ENCODE results near the gene LANCL3. TPM values are rescaled to one million over a fixed set of nuclear protein-coding genes. Genes with fewer than 3 reads are reported as not detected.

LANCL3 gene
- total and polyA plus RNA-seq, 8 donors, result 0.30 to 5.3 (median 1.3) TPM

DNA sequence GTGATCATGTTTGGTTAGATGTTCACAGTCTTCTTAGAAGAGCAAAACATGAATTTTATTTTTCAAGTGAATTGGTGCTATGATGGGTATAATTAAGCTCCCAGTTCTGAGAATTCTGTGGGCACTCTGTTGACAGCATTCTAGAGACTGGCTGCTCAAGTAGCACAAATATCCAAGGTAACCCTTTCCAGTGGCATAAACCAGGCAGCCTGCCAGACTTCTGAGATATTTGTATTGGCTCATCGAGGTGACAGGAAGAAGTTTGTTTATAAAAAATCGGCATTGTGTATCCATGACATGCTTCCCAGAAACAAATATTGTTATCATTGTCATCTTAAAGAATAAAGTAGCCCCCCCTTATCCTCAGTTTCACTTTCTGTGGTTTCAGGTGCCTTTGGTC lies 28.3 kb downstream of the LANCL3 start:
- 9 to 50% (median 20%) methylated on average over 2 of the region's 2 CpGs for WGBS, 5 donors
- TF ChIP-seq, protein P1, sequence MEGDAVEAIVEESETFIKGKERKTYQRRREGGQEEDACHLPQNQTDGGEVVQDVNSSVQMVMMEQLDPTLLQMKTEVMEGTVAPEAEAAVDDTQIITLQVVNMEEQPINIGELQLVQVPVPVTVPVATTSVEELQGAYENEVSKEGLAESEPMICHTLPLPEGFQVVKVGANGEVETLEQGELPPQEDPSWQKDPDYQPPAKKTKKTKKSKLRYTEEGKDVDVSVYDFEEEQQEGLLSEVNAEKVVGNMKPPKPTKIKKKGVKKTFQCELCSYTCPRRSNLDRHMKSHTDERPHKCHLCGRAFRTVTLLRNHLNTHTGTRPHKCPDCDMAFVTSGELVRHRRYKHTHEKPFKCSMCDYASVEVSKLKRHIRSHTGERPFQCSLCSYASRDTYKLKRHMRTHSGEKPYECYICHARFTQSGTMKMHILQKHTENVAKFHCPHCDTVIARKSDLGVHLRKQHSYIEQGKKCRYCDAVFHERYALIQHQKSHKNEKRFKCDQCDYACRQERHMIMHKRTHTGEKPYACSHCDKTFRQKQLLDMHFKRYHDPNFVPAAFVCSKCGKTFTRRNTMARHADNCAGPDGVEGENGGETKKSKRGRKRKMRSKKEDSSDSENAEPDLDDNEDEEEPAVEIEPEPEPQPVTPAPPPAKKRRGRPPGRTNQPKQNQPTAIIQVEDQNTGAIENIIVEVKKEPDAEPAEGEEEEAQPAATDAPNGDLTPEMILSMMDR (IDR thresholded peaks at IDR 0.05), result no peak
- TF ChIP-seq POLR2A (IDR thresholded peaks at IDR 0.05) (no peak), EP300 (IDR thresholded peaks at IDR 0.05) (no peak), POLR2AphosphoS5 (IDR thresholded peaks at IDR 0.05) (no peak)
- H3K36me3 ChIP-seq, result no peaks in the 10 kb centered on the region
- H3K4me3 ChIP-seq, result no peak overlapping the region
- H3K27me3 ChIP-seq, result peaks cover 0 to 3% (median 0%) of the 10 kb centered on the region in 3 donors
- intact Hi-C loops (cut with DNase I; ENCODE audit: low total_unique reads), result no loop called here
- peak; percentile 12 to 49 for DNase-seq
- peaks cover 0 to 5% (median 0%) of the 10 kb centered on the region in 4 donors for H3K4me1 ChIP-seq
- H3K27ac ChIP-seq, result no peak overlapping the region
- H3K9me3 ChIP-seq, result no peaks in the 10 kb centered on the region

DNA sequence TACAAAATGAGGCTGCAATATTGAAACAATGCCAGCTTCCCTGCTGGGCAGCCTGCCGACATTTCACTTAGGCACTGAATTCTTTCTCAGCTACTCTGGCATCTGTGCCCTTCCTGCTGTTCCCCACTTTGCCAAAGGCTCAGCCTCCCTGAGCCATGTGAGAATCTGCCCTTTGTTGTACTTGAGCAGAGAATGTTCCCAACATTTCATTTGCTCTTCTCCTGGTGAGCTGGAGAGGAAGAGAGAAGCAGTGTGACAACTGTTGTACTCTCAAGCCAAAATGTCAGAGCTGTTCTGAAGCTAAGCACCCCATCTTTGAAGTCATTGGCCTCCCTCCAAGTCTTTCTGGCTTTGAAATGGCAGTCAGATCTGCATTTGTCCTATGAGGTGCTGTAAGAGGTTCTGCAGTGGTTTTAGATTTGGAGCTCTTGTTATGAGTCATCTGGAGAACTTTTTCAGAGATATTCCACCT lies 32.5 kb downstream of the LANCL3 start:
- H3K36me3 ChIP-seq, result no peaks in the 10 kb centered on the region
- H3K27me3 ChIP-seq, result peaks cover 0 to 3% (median 0%) of the 10 kb centered on the region in 3 donors
- intact Hi-C loops (cut with DNase I; ENCODE audit: low total_unique reads), result no loop called here
- 42 to 80% (median 44%) methylated on average over 1 of the region's 1 CpG for WGBS, 5 donors
- no peak overlapping the region for H3K4me3 ChIP-seq
- H3K27ac ChIP-seq, result no peak overlapping the region
- DNase-seq, result peak in 1 of 2 donors; percentile 28
- H3K4me1 ChIP-seq, result peaks cover 0 to 5% (median 0%) of the 10 kb centered on the region in 4 donors
- TF ChIP-seq EP300 (IDR thresholded peaks at IDR 0.05), result no peak
- no peaks in the 10 kb centered on the region for H3K9me3 ChIP-seq

DNA sequence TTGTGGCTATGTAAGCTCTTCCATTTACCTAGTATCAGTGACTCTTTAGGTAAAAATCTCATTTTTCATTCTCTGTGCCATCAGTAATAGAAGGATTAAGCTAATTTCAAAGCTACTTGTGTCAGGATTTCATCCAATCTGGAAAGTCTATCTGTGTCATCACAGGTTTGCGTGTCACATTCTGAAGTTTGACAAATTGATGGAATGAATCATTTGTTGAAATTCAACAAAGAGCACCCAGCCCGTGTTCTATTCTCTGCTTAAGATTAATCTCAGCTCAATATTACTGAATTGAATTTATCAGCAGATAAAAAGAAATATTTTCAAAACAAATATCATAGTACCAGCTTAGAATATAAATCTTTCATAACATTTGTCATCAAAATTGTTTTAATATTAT lies 35.8 kb downstream of the LANCL3 start:
- Histone ChIP-seq H3K27me3 (peaks cover 0 to 7% (median 0%) of the 10 kb centered on the region in 3 donors), H3K36me3 (no peaks in the 10 kb centered on the region), H3K9me3 (no peaks in the 10 kb centered on the region), H3K4me3 (no peak overlapping the region), H3K4me1 (peaks cover 0 to 5% (median 0%) of the 10 kb centered on the region in 4 donors), H3K27ac (no peak overlapping the region)
- 42 to 68% (median 57%) methylated on average over 2 of the region's 2 CpGs for WGBS, 5 donors
- TF ChIP-seq EP300 (IDR thresholded peaks at IDR 0.05) (no peak), POLR2AphosphoS5 (IDR thresholded peaks at IDR 0.05) (no peak)
- DNase-seq, result no peak
- intact Hi-C loops (cut with DNase I; ENCODE audit: low total_unique reads), result no loop called here

DNA sequence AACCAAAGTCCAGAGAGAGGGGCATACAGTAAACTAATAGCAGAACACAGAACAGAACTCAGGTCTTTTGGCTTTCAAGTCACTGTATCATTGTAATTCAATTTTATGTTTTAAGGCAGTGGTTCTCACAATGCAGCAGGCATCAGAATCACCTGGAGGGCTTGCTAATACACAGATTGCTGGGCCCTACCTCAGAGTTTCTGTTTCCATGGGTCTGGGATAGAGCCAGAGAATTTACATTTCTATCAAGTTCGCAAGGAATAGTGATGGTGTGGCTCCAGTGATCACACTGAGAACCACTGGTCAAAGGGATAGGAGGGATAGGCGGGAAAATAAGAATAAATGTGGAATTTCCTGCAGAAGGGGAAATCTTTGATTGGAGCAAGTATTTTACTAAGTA lies 36.7 kb downstream of the LANCL3 start:
- H3K27me3 ChIP-seq, result peaks cover 0 to 7% (median 0%) of the 10 kb centered on the region in 3 donors
- DNase-seq, result no peak
- no peaks in the 10 kb centered on the region for H3K9me3 ChIP-seq
- H3K36me3 ChIP-seq, result no peaks in the 10 kb centered on the region
- TF ChIP-seq POLR2AphosphoS5 (IDR thresholded peaks at IDR 0.05) (no peak), EP300 (IDR thresholded peaks at IDR 0.05) (no peak), POLR2A (IDR thresholded peaks at IDR 0.05) (no peak)
- TF ChIP-seq, protein P1 (IDR thresholded peaks at IDR 0.05), result no peak
- intact Hi-C loops (cut with DNase I; ENCODE audit: low total_unique reads), result no loop called here
- peaks cover 0 to 5% (median 0%) of the 10 kb centered on the region in 4 donors for H3K4me1 ChIP-seq
- no peak overlapping the region for H3K4me3 ChIP-seq
- no peak overlapping the region for H3K27ac ChIP-seq
- WGBS, 5 donors, result 33 to 61% (median 47%) methylated on average over 2 of the region's 2 CpGs

DNA sequence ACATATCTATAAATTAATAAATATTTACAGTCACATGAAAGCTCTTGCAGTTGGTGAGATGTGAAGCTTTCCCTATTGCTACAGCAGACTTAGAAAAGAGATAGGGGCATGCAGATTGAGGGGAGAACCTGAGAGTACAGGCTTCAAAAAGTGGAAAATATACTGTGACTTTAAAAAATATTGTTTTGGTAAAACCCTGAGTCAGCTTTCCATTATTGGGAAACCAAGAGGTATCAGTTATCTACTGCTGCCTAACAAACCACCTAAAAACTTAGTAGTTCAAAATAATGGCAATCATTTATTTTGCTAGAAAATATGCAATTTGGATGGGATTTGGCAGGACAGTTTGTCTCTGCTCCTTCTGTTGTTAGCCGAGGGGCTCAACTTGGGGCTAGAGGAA lies 38.3 kb downstream of the LANCL3 start:
- Histone ChIP-seq H3K36me3 (no peaks in the 10 kb centered on the region), H3K4me1 (no peaks in the 10 kb centered on the region), H3K9me3 (no peaks in the 10 kb centered on the region), H3K27ac (no peak overlapping the region), H3K27me3 (peaks cover 0 to 4% (median 0%) of the 10 kb centered on the region in 3 donors), H3K4me3 (no peak overlapping the region)
- intact Hi-C loops (cut with DNase I; ENCODE audit: low total_unique reads), result no loop called here
- TF ChIP-seq POLR2AphosphoS5 (IDR thresholded peaks at IDR 0.05) (no peak), POLR2A (IDR thresholded peaks at IDR 0.05) (no peak), EP300 (IDR thresholded peaks at IDR 0.05) (no peak)
- TF ChIP-seq, protein P1 (IDR thresholded peaks at IDR 0.05), result no peak
- 75 to 94% (median 83%) methylated on average over 1 of the region's 1 CpG for WGBS, 5 donors
- no peak for DNase-seq

Data from stomach (tissue), 9 donors.